SIG-M5 treated with dmso at 0.1 percent for 504 hours (cell line): ENCODE results near the gene DHX35.
A peak's percentile ranks its signal among the peaks of the same experiment; 100 is the strongest.
"Not testable (repeated sequence)": the region's sequence is repeated elsewhere in the genome, so short reads cannot be mapped to it uniquely, and the experiment has no call there.

Experiments used
- DNase-seq: peaks from one replicate; lab custom pipeline; 2025; ENCODE audit not compliant: unreplicated experiment; lab: John Stamatoyannopoulos, UW

Gene DHX35

DNA sequence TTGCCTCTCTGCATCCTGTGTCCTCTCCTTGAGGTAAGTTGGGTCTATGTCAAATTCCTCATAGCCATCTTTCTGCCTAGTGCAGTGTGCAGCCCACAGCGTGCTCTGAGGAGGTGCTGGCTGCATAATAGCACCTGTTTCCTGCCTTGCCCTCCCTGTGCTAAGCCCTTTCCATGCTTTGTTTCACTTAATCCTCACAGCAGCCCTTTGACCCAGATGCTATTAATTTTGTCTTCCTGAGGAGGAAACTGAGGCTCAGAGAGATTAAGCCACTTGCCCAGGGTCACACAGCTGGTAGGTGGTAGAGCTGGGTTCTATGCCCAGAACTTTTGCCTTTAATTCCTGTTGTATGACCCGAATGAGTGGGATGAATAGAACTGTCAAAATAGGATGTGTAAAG lies 22.5 kb upstream of the DHX35 start:
- DNase-seq = no peak

GRCh38 chr20:38940644-38941043 lies 21.5 kb upstream of the DHX35 start:
- DNase-seq = no peak

GRCh38 chr20:38941726-38942389 lies 20.3 kb upstream of the DHX35 start:
- no peak for DNase-seq

GRCh38 chr20:38945012-38945411 lies 17.1 kb upstream of the DHX35 start:
- DNase-seq = no peak

DNA sequence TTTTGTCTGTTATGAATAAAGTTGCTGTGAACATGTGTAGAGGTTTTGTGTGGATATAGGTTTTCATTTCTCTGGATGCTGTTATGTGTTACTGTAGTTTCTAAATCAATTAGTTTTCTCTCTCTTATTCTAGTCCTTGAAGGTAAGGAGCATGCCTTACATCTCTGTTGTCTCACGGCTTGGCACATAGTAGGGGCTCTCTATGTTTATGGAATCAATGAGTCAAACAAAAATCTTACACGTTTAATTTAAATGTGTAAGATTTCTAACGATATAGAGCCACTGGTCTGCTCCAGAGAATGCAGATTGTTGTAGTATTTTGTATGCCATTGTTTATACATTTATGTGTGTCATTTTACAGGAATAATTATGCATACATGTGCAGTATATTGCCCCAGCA lies 15.3 kb upstream of the DHX35 start:
- no peak for DNase-seq

DNA sequence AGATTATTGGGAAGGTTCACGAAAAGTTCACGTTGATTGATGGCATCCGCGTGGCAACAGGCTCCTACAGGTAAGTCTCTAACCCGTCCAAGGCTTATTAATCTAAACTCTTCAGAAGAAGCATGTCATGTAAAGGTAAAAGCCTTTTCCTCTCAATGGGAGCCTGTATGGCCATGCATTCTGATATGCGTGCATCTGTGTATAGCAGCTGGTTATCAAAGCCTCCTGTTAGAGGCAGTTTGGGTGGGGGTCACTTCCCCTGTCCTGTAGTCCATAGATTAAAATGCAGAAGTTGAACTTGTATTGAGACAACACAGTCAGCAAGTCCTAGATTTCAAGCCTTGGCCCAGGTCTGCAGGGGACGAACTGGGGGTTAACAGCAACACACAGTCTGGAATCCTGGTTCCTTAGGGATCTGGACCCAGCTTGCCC lies 14.2 kb upstream of the DHX35 start:
- no peak for DNase-seq

DNA sequence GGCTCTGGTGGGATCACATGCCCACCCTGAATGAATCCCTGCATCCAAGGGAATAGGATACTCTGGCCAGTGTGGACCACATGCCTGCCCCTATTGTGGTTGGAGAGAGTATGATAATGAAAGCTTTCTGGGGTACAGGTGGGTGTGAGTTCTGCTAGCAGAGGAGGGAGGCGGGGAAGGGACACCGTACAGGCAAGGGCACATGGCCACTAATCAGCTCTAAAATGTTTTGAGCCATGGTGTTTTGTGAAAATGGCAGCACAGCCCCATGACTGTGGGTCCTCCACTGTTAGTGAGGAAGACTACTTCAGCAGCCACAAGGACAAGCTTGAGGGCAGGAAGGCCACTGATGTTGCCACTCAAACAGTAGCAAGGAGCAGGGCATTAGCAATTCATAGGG lies 11.9 kb upstream of the DHX35 start:
- no peak for DNase-seq

GRCh38 chr20:38951611-38952010 lies 10.5 kb upstream of the DHX35 start:
- DNase-seq = no peak

DNA sequence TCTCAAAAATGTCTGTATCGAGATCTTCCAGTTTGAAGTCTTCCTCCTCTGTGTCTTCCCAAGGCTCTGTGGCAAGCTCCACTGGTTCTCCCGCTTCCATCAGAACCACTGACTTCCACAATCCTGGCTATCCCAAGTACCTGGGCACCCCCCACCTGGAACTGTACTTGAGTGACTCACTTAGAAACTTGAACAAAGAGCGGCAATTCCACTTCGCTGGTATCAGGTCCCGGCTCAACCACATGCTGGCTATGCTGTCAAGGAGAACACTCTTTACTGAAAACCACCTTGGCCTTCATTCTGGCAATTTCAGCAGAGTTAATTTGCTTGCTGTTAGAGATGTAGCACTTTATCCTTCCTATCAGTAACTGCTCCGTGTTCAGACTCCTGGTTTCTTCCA lies 10.0 kb upstream of the DHX35 start:
- DNase-seq = no peak

DNA sequence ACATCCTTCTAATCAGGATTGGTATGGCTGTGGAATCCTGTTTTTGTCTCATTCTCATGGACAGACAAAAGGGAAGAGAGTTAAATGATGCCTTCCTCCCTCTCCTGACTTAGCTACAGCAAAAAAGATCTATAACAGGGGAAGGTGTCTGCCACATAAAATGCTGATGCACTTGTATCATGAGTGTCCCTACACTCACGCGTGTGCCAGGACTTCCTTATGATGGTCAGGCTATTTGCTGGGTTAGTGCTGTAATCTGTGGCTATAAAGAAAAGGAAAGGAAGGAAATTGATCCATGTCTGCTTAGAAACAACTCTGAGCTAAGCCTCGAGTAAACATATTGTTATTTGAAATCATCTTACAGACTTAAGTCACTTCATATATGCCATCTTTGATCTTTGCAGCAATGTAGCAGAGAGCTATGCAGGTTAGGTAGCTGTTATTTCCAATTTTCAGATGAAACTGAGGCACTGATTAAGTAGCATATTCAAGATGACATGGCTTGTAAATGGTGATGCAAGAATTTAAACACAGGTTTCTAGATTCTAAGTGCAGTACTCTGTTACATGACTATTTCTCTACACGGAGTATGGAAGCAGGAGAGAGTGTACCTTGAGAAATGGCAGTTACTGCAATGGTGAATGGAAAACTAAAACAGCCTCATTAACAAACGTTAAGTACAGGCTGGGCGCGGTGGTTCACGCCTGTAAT lies 8.4 kb upstream of the DHX35 start:
- no peak for DNase-seq

- no peak for DNase-seq
Observed at GRCh38 chr20:38957235-38957876, 4.8 kb upstream of the DHX35 start.

DNA sequence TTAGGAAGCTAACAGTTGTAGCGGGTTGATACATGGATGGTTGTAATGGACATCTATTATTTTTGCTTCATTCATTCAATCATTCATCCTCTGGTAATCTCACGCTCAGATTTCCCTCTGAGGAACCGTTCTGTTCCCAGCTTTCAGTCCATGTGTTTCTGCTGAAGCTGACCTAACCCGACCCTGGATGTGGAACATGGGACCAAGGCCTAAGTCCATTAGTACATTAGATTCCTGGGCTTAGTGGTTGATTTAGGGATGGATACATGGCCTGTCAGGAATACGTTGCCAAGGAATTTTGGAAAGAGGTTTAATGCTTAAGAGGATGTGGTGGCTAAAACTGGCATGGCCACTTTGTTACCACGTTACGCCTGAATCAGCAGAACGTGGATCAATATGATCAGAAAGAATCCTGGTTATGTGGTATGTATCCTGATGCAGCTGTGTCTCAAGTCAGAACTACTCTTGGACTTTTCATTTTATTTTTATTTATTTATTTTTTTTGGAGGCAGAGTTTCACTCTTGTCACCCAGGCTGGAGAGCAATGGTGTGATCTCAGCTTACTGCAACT lies 4.1 kb upstream of the DHX35 start:
- DNase-seq = no peak

DNA sequence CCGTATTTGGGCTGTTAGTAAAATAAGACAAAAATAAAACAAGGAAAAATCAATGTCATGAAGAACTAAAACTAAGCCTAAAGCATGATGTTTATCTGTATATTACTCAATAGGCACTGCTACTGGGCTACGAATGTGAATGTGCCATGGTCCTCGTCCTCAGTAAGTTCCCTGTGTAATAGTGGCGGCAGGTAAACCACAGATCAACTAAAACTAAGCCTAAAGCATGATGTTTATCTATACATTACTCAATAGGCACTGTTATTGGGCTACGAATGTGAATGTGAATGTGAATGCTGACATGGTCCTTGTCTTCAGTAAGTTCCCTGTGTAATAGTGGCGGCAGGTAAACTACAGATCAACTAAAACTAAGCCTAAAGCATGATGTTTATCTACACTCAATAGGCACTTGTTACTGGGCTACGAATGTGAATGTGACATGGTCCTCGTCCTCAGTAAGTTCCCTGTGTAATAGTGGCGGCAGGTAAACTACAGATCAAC lies 1.9 kb upstream of the DHX35 start:
- not testable (repeated sequence) for DNase-seq

- peak; percentile 55 for DNase-seq
Observed at GRCh38 chr20:38961530-38962043, 557 bp upstream of the DHX35 start.

- DNase-seq = peak; percentile 63
Observed at GRCh38 chr20:38962928-38963401, 821 bp downstream of the DHX35 start.

GRCh38 chr20:38963745-38964144 lies 1.6 kb downstream of the DHX35 start:
- DNase-seq = no peak

GRCh38 chr20:38965264-38965663 lies 3.1 kb downstream of the DHX35 start:
- no peak for DNase-seq

GRCh38 chr20:38968090-38968489 lies 5.9 kb downstream of the DHX35 start:
- DNase-seq = no peak

GRCh38 chr20:38969708-38970107 lies 7.6 kb downstream of the DHX35 start:
- no peak for DNase-seq

DNA sequence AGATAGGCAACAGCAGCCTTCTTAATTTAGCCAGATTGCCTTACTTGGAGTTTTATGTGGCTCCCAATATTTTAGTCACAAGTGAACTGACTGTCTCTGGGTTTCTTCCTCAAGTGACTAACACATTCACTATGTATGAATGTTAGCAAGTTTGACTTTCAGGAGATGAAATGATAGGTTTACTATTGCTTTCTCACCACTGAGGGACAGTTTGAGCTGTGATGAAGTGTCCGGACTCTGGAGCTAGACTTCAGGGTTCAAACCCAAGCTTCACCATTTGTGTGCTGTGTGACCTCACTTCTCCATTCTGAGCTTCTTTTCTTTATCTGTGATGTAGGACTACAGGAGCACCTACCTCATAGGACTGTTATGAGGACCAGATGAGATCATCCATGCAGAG lies 8.2 kb downstream of the DHX35 start:
- DNase-seq = no peak

GRCh38 chr20:38973107-38973506 lies 11.0 kb downstream of the DHX35 start:
- no peak for DNase-seq
